ENCODE results near the gene MYL3.

The MYL3 gene

DNA sequence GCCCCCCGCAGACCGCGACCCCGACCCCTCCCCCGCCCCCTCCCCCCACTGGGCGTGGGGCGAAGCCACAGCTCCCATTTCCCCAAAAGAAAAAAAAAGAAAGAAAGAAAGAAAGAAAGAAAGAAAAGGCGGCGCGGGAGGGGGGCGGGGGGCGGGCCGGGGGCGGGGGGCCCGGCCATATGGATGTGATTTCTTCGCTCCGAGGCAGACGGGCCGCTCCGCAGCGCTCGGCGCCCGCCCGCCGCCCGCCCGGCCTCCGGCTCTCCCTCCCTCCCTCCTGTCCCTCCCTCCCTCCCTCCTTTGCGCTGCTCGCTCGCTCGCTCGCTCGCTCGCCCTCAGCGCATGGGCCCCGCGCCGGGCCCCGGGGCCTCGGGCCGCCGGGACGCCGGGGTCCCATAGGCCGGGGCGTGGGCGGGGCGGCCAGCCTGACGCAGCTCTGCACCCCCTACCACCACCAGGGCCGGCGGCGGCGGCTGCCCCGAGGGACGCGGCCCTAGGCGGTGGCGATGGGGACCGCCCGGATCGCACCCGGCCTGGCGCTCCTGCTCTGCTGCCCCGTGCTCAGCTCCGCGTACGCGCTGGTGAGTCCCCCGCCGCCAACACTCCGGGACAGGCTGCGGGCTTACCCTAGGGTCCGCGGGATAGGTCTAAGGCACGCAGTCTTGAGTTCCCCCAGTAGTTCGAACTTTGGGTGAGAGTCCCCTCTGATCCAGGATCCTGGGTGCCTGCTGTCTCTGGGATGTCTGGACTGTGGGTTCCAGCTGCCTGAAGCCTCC, 20.0 kb upstream of the MYL3 start:
- peak; percentile 33 for DNase-seq (ENCODE audit: low spot score)

DNA sequence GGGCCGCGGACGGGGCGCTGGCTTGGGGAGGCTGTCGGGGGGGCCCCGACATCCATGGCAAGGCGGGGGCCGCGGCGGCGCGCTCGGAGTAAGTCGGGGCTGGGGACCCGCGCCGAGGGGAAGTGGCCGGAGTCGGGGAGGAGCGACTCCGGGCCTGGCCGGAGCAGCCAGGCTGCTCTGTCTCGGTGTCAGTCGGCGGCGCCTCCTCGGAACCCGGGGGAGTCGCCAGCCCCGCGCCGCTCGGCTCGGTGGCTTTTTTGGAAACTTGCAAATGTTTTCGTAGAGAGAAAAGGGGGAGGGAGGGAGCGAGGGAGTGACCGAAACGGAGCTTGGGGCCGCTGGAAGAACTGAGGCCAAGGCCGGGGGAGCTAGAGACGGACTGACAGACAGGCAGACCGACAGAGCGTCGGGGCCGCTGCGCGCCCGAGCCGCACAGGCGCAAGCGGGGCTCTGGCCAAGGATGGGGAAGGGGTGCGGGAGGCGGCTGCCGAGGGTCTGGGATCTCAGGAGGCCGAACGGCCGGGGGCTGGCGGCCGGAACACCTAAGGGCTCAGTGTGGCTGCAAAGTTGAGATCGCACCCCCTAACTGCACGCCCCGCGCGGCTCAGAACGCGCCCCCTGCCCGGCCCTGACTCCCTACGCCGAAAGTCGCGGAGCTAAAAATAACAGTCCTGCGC, 19.3 kb upstream of the MYL3 start:
- no peak for DNase-seq (ENCODE audit: low spot score)

GRCh38 chr3:46881596-46882376, 18.5 kb upstream of the MYL3 start:
- DNase-seq (ENCODE audit: low spot score), result no peak

GRCh38 chr3:46880884-46881595, 17.8 kb upstream of the MYL3 start:
- no peak for DNase-seq (ENCODE audit: low spot score)

DNA sequence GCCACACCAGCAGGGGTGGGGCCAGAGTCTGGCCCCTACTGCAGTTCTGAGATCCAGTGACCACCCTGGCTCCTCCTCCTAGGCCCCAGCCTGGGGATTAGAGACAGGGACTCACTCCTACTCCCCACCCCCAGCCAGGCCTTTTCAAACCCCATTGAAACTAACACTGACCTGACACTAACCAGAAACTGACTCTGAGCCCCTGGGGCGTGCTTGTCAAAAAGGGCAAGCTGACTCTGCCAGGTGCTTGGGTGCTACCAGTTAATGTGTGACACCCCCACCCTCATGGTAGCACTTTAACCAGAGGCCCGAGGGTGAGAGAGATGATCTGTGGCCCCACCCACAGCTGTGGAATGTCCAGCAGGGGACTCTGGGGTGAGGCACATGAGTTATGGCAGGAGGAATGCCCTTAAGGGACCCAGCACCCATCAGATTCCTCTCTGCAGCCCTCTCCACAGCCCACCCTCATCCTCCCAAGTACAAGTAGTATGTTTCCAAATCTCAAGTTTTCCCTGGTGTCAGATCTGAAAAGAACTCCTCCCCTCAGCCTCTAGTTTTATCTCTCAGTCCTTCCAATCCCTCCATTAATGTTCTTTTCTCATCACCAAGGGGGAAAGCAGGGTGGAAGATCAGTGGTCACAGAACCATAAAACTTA, 15.7 kb upstream of the MYL3 start:
- no peak for DNase-seq (ENCODE audit: low spot score)

GRCh38 chr3:46877406-46878125, 14.3 kb upstream of the MYL3 start, which contains the start of gene PTH1R:
PTH1R (plus strand) TSS chr3:46877721; CDS start chr3:46883560, 5,839 bp downstream.
- DNase-seq (ENCODE audit: low spot score), result no peak

DNA sequence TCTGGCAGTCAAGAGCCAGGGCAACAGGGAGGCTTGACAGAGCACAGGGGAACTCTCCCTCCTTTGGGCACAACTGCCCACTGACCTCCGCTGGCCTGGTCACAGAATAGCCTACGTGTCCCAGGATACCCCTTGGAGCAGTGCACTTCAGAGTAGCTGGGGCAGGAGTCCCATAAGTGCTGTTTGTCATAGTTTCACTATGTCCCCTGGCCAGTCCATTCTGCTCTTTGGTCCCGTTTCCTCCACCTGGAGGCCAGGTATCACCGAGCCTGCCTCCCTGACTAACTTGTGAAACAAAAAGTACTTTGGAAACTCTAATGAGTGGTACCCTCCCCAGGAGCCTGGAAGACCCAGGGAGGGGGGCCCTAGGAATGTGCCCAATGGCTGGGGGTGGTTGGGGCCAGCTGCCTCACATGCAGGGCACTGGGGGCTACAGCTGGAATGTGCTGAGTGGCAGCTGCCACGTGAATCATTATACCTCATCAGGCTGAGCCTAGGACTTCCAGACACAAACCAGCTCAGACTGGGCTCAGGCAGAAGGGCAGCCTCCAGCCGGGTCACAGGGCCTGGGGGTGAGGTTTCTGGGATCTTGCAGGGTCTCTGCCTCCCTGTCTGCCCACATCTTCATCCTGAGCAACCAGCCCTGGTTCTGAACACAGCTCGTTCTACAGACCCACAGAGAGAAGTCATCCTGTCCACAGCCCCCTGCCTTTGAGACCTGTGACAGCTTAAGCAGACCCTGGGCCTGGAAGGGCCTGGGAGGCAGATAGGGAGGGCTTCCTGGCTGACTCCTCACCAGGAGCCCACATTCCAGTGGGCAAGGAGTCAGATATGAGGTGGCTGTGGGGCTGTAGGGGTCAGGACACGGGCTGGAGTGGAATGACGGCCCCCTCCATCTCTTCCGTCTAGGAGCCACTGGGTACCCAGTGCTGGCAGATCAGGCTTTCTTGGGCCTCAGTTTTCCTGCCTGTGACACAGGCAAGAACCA, 13.4 kb upstream of the MYL3 start:
- DNase-seq (ENCODE audit: low spot score), result no peak

- no peak for DNase-seq (ENCODE audit: low spot score)
Measured at GRCh38 chr3:46875560-46875959, 12.3 kb upstream of the MYL3 start.

DNA sequence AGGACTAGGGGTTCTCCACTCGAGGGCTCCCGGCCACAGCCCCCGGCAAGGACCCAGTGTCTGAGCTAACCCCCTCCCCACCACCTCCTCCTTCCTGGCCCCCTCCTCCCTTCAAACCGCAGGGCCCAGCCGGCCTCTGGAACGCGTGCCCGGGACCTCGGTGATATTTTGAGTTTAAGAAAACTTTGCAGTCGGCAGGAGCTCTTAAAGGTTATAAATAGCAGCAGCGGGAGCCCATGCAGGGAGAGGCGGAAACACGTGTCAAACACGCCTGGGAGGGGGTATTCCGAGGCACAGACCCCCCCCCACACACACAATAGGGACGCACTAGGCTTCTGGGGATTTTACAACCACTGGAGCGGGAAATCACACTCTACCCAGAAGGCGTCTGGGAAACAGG, 11.2 kb upstream of the MYL3 start:
- no peak for DNase-seq (ENCODE audit: low spot score)

GRCh38 chr3:46873521-46873920, 10.3 kb upstream of the MYL3 start:
- no peak for DNase-seq (ENCODE audit: low spot score)

DNA sequence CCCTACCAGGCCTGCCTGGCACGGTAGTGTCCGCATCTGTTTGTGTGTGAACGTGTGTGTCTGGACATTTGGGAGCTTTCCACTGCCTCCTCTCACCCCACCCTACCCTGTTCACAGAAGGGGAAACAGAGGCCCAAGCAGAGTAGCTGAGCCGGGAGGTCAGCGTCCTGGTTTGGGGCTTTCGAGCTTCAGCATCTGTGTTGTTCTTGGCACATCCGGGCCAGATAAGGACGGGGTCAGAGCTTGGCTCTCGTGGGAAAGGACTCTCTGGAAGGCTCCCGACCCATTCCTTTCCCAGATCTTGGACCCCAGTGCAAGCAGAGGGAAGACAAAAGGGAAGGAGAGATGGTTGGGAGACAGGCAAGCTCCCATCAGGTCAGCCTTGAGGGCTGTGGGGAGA, 8.0 kb upstream of the MYL3 start:
- no peak for DNase-seq (ENCODE audit: low spot score)

DNA sequence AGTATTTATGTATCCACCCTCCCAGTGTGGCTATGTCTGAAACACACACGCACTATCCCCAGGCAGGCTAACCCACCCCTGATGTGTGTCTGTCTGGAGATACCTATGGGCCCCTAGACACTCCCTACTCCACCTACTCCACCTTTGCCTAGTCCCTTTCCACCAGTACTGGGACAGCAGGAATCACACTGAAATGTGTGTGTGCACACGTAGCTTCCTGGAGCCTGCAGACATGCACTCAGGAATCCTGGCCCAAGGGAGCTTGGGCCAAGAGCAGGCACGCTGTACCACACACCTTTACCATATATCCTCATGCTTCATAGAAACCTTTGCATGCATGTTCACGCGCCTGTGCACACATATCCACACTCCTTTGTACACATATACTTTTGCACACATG, 7.4 kb upstream of the MYL3 start:
- no peak for DNase-seq (ENCODE audit: low spot score)

DNA sequence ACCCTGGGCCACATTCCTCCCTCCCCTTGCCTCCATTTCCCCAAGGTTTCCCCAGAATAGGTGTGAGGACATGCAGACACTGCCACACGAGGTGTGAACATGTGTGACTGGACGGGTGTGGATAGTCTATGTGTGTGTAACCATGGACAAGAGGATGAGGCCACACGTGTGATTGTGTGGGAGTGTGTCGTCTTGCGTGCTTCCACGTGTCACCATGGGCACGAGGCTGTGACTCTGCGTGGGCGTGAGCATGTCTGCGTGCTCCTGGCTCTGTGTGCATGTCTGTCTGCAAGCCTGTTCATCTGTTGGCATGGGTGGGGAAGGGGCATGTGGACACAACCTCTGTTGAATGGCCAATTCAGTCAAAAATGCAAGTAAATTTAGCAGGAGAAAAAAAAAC, 6.2 kb upstream of the MYL3 start:
- no peak for DNase-seq (ENCODE audit: low spot score)

GRCh38 chr3:46868948-46869347, 5.7 kb upstream of the MYL3 start:
- DNase-seq (ENCODE audit: low spot score), result no peak

DNA sequence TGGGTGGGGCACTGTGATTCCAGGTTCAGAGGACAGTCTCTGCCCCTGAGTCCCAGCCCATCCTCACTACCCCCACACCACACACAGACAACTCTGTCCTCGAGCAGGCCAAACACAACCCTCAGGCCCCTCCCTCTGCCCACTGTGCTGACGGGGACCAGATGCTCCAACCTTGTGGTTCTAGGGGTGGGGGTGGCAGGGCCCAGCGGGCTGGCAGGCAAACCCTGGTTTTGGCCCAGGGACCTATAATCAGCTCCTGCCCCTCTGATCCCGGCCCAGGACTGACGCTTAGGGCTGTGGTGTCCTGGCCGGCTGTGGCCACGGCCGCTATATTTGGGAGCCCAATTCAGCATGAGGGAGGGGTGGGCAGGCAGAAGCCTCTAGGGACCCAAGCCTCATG, 5.0 kb upstream of the MYL3 start:
- no peak for DNase-seq (ENCODE audit: low spot score)

GRCh38 chr3:46867550-46867898, 4.3 kb upstream of the MYL3 start:
- no peak for DNase-seq (ENCODE audit: low spot score)

- peak; percentile 77 for DNase-seq (ENCODE audit: low spot score)
Measured at GRCh38 chr3:46866720-46867549, 3.7 kb upstream of the MYL3 start.

DNA sequence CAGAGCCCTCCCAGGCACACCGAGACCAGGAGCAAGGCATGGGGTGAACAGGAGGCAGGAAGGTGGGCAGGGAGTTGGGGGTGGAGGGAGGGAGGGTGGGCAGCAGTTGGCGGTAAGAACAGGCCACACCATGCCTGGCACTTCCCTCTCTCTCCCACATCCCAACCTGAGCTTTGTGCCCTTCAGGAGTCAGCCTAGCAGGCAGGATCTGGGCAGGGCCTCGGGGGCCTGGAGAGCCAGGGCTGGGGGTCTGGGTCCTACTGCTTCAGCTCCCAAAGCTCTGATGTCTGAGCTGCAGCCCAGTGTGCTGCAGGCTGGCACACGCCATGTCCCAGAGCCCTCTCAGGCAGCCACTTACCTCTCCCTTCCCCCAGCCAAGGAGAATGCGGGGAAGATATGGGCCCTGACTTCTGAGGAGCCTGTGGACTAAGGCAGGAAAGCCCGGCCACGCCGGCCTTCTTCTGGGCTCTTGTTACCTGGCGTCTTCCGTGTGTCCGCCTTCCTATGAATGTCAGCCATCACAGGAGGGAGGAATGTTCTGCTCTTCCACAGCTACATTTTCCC, 2.9 kb upstream of the MYL3 start:
- DNase-seq (ENCODE audit: low spot score), result no peak

DNA sequence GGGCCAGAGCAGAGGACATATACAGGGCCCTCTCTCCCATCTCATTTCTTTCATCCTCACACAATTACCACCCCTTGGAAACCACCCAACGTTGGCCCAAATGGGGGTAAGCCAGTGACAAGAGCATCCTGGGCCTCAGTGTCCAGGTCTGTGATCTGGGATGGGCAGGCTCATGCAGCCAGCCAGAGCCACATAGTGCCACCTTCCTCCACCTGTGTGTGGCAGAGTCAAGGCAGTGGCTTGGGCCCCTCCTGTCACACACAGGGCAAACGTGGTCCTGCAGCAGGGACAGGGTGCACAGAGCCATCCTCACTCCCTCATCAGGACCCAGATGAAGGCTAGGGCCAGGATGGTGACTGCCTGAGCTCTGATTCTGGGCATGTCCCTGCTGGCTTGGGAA, 2.3 kb upstream of the MYL3 start:
- DNase-seq (ENCODE audit: low spot score), result no peak
